Hematopoietic multipotent progenitor cell treated with erythropoietin and hydrocortisone succinate and interleukin-3 and kit ligand, for 6 days (in vitro differentiated cells): ENCODE measurements around the gene SPN.
"Not testable (repeated sequence)": the region's sequence is repeated elsewhere in the genome, so short reads cannot be mapped to it uniquely, and the experiment has no call there.

Source experiments
- DNase-seq: peaks from one replicate; pipeline ENCODE4 v3.0.0-alpha.2; 2015

SPN gene

DNA sequence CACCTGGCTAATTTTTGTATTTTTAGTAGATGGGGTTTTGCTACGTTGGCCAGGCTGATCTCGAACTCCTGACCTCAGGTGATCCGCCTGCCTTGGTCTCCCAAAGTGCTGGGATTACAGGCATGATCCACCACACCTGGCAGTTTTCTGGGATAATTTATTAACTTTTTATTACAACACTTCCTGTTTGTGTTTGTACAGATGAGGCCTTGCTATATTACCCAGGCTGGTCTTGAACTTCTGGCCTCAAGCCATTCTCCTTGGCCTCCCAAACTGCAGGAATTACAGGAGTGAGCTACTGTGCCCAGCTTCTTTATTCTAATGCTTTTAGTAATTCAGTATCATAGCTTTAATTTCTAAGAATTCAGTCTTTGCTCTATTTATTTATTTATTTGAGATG lies 16.1 kb upstream of the SPN start:
- no peak for DNase-seq

DNA sequence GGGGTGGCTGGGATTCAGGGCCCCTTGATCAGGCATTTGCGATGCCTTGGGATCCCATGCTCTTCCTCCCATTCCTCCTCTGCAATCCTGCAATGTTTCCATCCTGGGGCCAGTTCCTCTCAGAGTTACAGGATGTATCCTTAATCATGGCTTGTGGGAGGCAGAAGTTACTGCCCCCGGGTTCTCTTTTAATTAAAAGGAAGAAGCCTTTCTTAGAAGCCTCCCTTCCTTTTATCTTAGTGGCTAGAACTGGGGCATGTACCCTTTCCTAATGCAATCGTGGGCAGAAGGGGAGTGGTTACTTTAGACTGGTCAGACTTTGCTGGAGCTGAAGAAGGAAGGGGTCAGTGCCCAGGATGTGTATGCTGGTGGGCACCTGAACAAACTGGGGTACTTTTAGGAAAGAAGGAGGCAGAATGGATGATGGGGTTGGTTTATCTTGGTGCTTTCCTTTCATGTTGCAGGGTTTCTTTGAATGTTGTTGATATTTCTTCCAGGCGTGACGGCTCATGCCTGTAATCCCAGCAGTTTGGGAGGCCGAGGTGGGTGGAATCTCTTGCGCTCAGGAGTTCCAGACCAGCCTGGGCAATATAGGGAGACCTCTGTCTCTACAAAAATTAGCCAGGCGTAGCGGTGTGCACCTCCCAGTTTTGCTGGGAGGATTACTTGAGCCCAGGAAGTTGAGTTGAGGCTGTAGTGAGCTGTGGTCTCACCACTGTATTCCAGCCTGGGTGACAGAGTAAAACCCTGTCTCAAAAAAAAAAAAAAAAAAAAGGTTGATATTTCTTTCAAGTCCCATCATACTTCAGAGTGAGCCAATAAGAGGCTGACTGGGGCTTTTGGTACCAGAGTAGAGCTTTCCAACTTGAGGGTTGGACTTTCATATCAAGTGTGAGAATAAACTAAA lies 13.2 kb upstream of the SPN start:
- DNase-seq: no peak

DNA sequence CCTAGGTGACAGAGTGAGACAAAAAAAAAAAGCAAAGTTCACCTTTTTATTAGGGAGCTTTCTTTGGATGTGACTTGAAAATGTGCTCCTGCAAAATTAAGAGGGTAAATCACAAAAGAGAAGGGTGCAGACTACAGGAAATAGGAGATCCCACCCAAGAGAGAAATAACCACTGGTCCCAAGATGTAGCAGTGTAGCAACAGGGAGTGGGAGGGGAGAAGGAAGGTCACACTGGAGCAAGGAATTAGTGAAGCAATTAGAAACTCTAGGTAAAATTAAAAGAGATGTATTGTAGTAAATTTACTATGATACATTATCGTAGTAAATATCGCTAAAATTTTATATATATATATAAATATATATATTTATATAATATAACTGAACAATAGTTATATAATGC lies 12.3 kb upstream of the SPN start:
- no peak for DNase-seq

DNA sequence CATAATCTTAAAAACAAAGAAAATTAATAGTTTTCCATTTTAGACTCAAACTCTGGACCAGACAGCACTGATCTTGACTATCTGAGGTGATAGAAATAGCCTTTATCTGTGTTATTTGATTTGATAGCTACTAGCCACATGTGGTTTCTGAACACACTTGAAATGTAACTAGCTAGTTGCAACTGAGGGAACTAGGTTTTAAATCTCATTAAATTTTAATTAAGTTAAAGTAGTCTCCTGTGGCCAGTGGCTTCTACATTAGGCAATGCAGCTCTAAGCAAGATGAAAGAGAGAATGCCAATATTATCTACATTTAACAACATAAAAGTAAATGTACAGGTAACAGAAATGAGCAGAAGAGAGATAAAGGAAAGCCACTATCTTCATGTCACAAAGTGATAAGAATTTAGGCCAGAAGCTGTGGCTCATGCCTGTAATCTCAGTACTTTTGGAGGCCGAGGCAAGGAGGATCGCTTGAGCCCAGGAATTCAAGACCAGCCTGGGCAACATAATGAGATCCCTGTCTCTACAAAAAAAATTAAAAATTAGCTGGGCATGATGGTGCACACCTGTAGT lies 11.2 kb upstream of the SPN start:
- no peak for DNase-seq

DNA sequence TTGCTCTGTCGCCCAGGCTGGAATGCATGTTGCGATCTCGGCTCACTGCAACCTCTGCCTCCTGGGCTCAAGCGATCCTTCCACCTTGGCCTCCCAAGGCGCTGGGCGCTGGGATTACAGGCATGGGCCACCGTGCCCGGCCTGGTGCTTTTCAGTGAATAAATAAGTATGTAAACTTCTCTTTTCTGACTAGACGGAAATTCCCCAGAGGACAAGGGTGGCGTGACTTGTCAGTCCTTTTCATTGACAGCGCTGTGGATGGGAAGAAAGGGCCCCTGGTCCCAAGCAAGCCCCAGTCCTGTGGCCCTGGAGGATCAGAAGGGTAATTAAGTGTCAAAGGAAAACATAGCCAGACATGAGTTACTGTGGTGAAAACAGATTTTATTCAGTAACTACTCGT lies 9.6 kb upstream of the SPN start:
- no peak for DNase-seq

DNA sequence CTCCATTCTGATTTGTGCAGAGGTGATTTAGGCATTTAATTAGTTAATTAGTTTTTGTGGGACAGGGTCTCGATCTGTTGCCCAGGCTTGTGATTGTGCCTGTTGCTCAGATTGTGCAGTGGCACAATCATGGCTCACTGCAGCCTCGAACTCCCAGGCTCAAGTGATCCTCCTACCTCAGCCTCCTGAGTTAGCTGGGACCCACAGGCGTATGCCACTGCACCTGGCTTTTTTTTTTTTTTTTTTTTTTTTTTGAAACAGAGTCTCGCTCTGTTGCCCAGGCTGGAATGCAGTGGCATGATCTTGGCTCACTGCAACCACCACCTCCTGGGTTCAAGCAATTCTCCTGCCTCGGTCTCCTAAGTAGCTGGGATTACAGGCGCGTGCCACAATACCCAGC lies 9.2 kb upstream of the SPN start:
- not testable (repeated sequence) for DNase-seq

DNA sequence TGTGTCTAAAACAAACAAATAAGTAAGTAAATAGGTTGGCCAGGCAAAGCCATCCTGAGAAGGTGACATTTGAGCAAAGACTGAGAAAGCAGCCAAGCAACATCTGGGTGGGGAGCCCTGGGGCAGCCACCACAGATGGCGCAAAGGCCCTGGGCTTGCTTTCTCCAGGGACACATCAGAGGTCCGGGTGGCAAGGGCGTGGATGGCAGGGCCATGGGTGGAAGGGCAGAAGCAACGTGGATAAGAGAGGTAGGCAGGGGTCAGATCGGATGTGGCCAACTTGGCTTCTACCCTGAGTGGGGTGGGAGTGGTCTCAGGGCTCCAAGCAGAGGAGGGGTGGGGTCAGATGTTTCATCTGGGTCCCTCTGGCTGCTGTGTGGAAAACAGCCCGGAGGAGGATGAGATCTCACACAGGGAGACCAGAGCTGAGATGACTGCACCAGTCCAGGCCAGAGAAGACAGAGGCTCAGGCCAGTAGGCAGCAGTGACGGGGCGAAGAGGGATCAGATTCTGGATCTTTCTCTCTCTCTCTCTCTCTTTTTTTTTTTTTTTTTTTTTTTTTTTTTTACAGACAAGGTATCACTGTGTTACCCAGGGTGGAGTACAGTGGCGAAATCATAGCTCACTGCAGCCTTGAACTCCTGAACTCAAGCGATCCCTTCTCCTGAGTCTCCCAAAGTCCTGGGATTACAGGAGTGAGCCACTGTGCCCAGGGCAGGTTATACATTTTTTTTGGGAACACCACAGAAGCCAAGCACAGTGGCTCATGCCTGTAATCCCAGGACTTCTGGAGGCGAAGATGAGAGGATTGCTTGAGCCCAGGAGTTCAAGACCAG lies 6.1 kb upstream of the SPN start:
- no peak for DNase-seq

DNA sequence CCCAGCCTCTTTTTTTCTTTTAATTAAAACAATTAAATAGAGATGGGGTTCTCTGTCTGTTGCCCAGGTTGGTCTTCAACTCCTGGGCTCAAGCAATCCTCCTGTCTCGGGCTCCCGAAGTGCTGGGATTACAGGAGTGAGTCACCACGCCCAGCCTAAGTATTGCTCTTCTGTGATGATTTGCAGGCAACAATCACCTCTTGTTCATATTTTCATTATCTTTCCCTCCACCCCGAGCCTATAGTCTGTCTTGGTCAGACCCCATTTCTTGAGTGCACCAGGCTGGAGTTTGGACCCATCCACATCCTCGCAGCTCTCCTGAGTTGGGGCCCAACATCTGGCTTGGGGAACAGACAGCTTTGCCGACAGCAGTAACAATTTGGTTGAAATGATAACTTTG lies 4.3 kb upstream of the SPN start:
- DNase-seq: no peak

DNA sequence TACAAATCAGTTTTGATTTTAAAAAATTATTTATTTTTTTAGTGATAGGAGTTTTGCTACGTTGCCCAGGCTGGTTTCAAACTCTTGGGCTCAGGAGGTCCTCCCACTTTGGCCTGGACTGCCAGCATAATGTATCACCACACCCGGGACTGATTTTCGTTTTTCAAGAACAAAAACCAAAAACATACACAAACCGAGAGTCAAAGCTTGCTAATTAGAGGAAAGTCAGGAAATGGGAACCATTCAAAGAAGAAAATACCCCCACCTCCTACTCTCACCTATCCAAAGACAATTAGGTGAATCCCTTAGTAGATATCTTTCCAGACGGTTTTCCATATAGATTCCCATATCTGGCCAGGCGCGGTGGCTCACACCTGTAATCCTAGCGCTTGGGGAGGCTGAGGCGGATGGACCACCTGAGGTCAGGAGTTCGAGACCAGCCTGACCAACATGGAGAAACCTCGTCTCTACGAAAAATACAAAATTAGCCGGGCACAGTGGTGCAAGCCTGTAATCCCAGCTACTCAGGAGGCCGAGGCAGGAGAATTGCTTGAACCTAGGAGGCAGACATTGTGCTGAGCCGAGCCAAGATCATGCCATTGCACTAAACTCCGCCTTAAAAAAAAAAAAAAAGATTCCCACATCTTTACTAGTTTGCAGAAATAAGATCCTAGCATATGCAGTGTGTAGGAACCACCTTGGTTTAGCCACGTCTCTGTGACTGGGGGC lies 883 bp upstream of the SPN start:
- DNase-seq: no peak

DNA sequence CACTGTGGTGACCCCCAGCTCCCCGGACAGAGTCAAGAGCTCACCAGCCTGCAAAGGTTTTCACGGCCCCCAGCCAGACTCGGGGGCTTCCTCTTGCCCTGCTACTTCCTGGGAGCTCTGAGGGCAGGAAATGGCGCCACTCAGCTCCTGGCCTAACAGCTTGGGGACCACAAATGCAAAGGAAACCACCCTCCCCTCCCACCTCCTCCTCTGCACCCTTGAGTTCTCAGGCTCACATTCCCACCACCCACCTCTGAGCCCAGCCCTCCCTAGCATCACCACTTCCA lies 375 bp upstream of the SPN start:
- peak; percentile 88 for DNase-seq

DNA sequence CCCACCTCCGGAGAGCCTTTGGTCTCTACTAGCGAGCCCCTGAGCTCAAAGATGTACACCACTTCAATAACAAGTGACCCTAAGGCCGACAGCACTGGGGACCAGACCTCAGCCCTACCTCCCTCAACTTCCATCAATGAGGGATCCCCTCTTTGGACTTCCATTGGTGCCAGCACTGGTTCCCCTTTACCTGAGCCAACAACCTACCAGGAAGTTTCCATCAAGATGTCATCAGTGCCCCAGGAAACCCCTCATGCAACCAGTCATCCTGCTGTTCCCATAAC lies 702 bp downstream of the SPN start:
- DNase-seq: no peak

DNA sequence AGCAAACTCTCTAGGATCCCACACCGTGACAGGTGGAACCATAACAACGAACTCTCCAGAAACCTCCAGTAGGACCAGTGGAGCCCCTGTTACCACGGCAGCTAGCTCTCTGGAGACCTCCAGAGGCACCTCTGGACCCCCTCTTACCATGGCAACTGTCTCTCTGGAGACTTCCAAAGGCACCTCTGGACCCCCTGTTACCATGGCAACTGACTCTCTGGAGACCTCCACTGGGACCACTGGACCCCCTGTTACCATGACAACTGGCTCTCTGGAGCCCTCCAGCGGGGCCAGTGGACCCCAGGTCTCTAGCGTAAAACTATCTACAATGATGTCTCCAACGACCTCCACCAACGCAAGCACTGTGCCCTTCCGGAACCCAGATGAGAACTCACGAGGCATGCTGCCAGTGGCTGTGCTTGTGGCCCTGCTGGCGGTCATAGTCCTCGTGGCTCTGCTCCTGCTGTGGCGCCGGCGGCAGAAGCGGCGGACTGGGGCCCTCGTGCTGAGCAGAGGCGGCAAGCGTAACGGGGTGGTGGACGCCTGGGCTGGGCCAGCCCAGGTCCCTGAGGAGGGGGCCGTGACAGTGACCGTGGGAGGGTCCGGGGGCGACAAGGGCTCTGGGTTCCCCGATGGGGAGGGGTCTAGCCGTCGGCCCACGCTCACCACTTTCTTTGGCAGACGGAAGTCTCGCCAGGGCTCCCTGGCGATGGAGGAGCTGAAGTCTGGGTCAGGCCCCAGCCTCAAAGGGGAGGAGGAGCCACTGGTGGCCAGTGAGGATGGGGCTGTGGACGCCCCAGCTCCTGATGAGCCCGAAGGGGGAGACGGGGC lies 1.3 kb downstream of the SPN start:
- DNase-seq: peak; percentile 74

DNA sequence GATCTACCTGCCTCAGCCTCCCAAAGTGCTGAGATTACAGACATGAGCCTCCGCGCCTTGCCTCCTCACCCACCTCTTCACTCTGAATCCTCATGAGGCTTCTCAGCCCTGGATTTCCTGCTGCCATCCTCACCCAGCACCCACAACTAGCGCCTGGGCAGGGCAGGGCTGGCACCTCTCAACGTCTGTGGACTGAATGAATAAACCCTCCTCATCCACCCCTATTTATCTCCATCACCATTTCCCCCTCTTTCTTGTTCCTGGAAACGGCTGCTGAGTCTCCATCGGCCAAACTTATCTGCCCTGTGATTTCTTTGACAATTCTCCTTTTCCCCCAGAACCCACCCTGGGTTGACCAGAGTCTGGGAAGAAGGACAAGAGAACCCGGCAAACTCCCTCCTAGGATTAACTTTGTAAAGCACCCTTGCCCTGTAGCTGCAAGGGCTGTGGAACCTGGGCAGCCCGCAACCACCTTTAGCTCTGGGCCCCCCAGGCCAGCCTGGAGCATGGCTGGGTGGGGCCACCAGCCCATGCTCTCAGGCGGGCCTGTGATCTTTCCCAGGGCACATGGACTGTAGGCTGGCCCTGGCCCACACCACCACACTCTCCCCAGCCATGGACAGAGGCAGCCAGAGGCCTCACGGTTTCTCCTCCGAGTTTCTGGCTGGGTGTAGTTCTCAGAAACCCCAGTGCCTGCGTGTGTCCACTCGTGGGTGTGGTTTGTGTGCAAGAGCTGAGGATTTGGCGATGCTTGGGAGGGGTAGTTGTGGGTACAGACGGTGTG lies 2.4 kb downstream of the SPN start:
- DNase-seq: peak; percentile 65

DNA sequence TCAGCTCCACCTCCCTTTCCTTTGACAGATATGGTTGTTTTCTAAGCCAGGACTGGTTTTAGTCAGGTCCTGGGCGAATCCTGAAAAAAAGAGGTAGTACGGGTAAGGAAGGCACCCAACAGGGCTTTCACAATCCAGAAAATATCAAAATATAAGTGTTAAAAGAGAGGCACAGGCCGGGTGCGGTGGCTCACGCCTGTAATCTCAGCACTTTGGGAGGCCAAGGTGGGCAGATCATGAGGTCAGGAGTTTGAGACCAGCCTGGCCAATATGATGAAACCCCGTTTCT lies 4.2 kb downstream of the SPN start:
- DNase-seq: not testable (repeated sequence)

DNA sequence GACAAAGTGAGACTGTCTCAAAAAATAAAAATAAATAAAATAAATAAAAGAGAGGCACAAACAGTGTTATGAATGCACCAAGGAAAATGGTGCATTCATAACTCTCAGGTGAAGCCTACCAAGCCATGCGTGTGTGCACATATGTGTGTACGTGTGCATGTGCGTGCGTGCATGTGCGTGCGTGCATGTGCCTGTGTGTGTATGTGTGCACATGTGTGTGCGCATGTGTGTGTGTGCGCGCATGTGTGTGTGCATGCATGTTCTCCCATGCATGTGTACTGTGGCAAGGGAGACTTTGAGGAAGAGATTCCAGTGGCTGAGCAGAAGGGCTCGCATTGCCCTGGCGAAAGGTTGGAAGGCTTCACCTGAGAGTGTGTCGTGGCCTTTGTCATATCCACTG lies 4.7 kb downstream of the SPN start:
- no peak for DNase-seq

DNA sequence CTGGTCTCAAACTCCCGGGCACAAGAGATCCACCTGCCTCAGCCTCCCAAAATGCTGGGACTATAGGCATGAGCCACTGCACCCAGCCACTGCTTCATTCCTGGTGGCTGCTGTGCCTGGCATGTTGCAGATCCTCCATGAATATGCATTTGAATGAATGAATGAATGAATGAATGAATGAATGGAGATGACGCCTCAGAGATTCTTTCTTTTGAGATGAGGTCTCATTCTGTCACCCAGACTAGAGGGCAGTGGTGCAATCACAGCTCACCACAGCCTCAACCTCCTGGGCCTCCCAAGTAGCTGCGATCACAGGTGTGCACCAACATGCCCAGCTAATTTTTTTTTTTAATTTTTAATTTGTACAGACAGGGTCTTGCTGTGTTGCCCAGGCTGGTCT lies 5.2 kb downstream of the SPN start:
- no peak for DNase-seq

DNA sequence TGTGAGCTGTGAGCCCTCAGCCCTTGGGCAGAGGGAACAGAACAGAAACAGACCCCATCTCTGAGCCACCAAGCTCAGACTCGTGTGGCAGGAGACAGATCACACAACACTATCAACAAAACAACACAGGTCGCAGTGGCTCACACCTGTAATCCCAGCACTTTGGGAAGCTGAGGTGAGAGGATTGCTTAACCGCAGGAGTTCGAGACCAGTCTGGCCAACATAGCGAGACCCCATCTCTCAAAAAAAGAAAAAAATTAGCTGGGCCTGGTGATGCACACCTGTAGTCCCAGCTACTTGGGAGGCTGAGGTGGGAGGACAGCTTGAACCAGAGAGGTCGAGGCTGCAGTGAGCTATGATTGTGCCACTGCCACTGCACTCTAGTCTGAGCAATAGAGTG lies 10.5 kb downstream of the SPN start:
- DNase-seq: no peak

DNA sequence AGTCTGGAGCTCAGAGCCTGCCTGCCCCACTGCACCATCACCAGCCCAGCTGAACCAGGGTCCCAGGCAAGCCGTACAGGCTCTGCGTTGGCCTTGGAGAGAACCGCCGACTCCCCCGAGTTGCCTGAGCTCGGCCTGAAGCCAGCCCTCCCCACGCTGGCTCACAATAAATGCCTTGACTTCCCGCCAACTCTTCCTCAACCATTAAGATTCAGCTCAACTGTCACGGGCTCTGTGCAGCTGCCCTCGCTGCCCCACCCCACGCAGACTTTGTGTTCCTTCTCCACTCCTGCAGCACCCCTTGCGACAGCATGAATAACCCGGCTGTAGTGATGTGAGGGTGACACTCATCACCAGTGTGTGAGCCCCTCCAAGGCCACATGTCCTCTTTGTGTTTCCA lies 11.1 kb downstream of the SPN start:
- peak; percentile 82 for DNase-seq

DNA sequence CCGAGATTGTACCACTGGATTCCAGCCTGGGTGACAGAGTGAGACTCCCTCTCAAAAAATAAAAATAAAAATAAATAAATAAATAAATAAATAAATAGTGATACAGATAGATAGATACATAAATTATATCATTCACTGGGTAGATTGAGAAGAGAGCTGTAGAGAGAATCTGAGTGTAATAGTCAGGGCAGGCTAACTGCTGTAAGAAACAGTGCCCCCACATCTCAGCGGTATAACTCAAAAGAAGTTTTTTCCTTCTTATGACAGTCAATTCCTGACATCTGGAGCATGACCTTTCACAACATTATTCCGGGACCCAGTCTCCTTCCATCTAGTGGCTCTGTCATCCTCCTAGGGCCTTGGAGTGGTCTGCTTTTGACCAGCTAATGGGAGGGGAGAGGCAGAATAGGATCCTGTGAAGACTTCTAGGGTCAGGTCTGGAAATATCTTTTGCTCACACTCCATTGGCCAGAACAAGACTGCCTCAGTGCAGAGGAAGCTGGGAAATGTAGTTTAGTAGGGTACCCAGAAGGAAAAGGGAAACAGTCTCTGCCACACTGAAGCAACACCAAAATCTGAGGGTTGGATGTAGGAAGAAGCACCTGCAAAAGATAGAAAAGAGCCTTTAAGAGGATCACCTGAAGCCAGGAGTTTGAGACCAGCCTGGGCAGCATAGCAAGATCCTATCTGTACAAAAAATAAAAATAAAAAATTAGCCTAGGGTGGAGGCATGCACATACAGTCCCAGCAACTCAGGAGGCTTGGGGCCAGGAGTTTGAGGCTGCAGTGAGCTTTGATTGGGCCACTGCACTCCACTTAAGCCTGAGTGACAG lies 13.0 kb downstream of the SPN start:
- peak; percentile 81 for DNase-seq

DNA sequence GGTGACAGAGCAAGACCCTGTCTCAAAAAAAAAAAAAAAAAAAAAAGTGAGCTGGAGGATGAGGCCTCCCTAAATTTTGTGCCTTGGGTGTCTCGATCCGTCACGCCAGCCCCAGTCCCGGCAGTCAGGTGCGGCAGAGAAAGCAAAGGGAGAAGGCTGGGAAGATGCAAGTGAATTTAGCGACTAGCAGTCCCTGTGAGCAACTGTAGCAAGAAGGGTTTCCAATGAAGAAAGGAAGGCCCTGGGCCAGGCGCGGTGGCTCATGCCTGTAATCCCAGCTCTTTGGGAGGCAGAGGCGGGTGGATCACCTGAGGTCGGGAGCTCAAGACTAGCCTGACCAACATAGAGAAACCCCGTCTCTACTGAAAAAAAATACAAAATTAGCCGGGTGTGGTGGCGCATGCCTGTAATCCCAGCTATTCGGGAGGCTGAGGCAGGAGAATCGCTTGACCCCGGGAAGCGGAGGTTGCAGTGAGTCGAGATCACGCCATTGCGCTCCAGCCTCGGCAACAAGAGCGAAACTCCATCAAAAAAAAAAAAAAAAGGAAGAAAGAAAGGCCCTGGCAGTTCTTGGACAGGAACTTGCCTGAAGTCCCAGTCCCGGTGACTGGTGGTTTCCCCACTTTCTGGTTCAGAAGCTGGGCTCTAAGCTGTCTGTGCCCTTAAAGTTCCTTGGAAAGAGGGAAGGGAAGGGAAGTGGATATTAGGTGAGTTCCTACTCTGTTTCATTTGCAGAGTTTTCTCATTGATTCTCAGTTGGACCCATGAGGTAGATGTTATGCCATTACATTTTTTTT lies 14.1 kb downstream of the SPN start:
- DNase-seq: no peak
